GM19099 (cell line): ENCODE measurements around the gene PCDH9.

Experiments
- POLR2A ChIP-seq: IDR thresholded peaks from 3 replicates; pipeline ENCODE4 v1.6.1; 2011; ENCODE audit warnings: low read depth; ENCODE audit not compliant: insufficient read length; ENCODE audit errors: extremely low read depth

The PCDH9 gene

DNA sequence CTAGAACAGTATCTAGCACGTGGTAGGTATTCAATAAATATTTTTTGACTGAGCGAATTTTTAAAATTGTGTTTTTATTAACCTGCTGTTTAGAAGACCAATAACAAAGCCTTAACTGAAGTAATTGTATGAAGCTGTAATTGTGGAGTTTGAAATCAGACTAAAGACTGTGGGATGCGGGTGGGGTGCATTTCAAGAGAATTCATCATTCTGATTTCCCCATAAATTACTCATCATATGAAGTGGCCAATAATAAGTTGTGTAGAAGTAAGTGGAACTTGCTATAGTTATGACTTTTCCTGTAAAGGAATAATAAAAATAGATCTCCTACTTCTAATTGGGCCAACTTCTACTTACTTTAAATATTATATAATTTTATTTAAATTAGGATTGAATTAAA, 449.3 kb downstream of the PCDH9 start:
- no peak for TF ChIP-seq POLR2A

DNA sequence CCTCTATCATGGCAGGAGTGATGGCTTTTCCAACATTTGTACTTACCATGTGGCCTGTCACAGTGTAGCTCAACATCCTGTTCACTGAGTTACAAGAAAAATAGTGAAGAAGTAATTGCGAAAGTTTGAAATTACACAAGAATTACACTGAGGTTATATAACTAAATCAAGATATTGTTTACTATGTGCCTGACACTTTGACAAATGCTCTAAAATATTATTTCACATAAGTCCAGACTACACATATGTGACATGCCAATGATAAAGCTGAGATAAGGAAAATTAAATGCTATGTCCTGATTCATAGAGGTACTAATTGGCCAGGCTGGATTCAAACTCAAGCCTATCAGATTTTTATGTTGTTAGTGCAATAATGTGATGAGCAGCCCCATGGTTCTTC, 451.7 kb downstream of the PCDH9 start:
- TF ChIP-seq POLR2A = no peak

DNA sequence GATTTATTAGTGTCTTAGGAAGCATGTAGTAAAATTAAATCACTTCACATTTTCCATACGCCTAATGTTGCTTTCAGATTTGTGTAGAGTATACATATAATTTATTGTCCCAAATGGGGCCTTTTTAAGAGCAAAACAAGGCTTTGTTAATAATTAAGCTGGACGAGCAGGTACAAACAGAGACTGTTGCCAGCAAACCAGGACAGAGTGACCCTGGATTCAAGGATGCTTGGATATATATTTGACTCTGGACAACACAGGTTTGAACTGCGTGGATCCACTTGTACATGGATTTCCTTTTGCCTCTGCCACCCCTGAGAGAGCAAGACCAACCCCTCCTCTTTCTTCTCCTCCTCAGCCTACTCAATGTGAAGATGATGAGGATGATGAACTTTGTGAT, 454.9 kb downstream of the PCDH9 start:
- no peak for TF ChIP-seq POLR2A

DNA sequence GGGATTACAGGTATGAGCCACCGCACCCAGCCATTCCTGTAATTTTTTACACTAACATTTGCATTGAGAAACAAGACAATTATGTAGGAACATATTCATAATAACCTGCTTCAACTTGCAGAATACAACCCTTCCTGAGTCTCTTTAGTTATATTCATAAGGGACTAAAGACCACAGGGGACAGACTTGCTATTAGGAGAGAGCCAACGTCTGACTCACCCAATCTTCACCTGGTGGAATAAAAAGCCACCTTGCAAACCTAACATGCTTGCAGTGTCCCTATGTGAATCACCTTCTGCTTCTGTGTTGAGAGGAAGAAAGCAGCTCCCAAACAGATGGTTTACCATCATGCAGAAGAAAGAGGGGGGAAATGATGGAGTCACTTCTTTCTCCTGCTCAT, 456.1 kb downstream of the PCDH9 start:
- no peak for TF ChIP-seq POLR2A

DNA sequence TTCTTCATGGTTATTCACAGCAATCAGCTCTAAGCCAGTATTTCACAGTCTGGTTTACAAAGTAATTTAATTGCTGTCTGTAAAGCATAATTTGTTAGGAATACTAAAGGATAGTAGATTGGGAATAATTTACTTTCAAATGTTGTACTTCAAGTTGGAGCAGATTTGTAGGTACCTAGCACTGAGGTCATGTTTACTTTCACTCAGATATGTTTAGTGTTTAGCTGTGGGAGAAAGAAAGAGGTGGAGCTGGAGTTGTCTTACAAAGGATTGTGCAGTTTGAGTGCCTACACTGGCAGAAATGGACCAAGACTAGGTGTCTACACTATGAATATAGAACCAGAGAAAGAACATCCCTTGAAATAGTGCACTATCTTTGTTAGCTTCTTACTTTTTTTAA, 464.6 kb downstream of the PCDH9 start:
- TF ChIP-seq POLR2A = no peak

DNA sequence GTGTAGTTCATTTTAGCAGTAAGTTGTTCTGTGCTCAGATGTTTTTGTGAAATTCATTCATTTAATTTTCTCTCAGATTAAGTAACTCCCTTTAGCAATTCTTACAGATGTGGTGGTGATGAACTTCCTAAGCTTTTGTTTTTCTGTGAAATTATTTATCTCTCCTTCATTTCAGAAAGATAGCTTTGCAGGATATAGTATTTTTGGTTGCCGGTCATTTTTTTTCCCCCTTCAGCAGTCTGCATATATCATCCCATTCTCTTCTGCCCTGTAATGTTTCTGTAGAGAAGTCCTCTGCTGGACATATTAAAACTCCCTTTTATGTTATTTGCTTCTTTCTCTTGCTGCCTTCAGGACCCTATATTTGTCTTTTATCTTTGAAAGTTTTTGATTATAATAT, 470.2 kb downstream of the PCDH9 start:
- TF ChIP-seq POLR2A = no peak

DNA sequence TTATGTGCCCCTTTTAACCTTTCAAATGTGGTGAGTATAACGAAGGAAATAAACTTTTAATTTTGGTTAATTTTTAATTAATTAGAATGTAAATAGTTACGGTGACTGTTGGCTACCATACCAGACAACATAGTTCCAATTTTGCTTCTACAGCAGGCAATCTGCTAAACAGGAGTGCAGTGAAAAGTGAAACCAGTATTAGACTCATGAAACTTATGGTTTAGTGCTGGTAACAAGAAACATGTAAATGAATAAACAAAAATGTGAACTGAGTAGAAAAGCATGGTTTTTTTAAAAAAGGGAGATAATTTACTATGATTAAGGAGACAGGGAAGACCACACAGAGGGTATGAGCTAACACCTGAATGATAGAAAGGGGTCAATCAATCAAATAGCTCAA, 478.4 kb downstream of the PCDH9 start:
- TF ChIP-seq POLR2A = no peak

DNA sequence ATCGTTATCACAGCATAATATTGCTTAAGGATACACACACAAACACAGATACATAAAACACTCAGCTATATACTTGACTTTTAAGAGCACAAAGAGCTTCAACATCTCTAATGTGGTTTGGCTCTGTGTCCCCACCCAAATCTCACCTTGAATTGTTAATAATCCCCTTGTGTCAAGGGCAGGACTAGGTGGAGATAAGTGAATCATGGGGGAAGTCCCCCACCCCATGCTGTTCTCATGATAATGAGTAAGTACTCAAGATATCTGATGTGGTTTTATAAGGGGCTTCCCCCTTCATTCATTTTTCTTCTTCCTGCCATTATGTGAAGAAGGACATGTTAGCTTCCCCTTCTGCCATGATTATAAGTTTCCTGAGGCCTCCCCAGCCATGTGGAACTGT, 481.4 kb downstream of the PCDH9 start:
- TF ChIP-seq POLR2A = no peak

DNA sequence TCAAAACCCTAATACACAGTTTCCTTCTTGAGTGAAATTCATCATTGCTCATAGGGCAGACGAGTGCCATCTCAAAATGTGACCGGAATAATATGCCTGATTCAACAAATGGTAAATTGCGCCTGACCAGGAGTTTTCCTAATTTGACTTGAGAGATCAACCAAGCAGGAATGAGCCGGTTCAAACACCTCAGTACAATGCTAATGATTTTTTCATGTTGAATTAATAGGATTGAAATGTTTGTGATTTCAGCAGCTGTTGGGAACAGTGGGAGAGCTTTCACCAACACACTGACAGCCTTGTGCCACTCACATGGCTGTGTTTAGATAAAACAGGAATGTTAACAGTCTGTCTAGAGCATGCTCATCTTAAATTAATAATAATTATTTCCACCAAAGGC, 484.8 kb downstream of the PCDH9 start:
- no peak for TF ChIP-seq POLR2A

DNA sequence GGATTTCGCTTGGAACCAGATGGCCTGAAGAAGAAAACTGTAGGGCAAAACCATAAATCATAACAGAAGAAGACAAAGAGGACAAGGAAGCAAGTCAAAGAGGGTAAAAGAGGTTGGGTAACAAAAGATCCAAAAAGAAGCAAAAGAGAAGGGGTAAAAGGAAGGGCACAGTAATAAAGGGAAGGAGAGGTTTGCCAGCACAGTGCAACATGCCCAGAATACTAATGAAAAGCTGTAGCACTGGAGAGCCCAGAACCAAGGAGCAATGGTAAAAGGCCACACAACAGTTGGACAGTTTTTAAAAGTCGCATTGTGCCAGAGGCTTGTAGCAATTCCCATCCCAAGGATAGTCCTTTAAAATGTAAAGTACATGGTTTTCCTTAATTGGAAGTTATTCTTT, 506.6 kb downstream of the PCDH9 start:
- no peak for TF ChIP-seq POLR2A

DNA sequence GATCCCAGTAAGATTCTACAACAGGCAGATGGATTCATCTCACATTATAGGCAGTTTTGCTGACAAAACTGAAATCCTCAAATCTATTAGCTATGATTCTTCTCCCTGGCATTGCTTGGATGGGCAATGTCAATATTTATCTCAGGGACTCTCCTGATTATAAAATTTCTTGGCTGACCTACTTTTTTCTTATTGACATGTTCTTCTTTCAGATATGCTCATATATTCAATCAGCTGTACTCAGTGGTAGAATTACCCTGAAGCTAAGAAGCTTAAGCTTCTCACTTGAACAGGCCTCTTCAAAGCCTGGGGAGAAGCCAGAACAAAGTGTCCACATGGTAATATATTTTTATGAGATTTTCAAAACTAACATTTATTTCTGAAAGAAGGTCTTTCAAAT, 513.6 kb downstream of the PCDH9 start:
- no peak for TF ChIP-seq POLR2A

DNA sequence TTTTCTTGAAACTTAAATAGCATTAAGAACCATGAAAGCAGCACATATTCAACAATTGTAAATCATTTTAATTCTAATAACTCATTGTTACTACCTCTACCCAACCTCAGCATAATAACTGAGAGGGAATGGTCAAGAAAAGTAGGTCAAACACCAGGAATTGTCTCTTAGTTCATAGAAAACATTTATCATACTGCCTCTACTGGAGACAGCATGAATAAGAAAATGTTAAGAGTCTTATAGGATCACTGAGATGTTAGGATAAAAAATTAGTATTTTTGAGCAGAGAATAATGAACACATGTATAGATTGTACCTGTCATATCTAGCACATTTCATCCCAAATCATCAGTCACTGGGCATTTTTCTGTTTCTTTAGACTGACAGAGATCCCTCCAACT, 515.3 kb downstream of the PCDH9 start:
- no peak for TF ChIP-seq POLR2A

DNA sequence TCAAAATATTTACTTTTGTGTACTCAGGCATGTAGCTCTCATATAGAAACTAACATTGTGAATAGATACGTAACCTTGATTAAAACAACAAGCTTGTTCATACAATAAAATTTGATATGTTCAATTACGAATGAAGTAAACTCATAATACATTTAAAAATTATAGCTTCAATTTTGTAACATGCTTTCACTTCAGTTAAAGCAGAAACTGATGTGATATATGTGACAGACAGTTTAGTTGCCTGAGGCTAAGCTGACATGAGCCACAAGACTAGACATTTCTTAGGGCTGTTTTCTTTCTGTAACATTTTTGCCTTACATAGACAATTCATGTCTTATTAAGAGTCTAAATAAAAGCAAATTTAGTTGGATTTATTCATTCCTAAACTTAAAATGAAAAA, 526.0 kb downstream of the PCDH9 start:
- no peak for TF ChIP-seq POLR2A

DNA sequence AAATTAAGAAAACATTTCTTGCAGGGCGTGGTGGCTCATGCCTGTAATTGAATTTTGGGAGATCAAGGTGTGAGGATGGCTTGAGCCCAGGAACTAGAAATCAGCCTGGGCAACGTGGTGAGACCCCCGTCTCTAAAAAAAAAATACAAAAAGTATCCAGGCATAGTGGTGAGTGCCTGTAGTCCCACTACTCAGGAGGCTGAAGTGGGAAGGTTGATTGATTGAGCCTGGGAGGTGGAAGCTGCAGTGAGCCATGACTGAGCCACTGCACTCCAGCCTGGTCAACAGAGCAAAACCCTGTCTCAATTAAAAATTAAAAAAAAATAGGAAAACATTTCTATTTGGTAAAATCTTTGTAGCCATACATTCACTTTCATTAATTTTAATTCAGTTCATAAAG, 526.5 kb downstream of the PCDH9 start:
- no peak for TF ChIP-seq POLR2A

DNA sequence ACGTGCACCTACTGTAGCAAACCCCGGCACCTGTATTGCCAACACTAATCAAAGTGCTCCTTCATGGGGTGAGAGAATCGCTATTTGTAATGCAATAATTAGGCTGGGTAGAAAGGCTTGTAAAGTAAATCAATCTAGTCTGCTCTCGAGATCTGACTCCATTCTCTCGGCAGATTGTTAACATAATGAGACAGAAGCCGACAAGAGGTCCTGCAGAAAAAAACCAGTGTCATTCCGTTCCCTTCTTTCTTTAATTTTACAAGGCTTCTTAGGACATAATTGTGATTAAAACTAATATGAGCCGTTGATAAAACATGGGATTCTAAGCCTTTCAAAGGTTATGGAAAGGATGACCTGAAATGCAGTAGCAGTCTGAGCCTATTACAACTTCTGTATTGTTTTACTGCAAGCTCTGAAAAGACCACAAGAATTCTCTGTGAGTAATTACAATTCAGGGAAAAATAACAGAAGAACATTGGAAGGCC, 530.0 kb downstream of the PCDH9 start:
- TF ChIP-seq POLR2A = no peak

DNA sequence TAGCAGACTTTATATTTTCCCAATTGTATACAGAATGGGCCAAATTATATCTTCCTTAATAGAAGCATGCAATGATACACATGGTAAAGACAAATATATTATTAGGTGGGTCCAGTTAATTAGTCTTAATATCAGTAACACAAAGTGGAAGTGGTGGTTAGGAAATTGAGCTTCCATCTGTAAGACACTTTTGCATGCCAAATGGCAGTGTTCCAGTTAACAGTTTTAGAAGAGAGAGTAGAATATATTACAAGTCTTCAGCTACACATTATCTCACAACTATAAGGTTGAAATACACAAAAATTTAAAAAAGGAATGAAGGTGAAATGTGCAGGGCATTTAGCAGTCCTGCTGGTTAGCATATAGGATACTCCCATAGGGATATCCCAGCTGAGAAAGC, 536.5 kb downstream of the PCDH9 start:
- no peak for TF ChIP-seq POLR2A

DNA sequence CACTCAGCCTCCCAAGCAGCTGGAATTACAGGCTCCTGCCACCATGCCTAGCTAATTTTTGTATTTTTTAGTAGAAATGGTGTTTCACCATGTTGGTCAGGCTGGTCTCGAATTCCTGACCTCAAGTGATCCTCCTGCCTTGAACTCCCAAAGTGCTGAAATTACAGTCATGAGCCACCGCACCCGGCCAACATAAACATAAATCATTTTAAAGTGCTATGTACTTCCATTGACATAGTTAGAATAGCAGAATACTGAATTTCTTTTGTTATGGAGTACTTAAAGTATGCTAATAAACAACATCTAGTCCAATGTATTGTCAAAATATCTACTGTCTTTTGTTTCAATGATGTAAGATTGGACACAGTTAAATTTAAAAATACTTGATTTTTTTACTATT, 539.0 kb downstream of the PCDH9 start:
- TF ChIP-seq POLR2A = no peak

DNA sequence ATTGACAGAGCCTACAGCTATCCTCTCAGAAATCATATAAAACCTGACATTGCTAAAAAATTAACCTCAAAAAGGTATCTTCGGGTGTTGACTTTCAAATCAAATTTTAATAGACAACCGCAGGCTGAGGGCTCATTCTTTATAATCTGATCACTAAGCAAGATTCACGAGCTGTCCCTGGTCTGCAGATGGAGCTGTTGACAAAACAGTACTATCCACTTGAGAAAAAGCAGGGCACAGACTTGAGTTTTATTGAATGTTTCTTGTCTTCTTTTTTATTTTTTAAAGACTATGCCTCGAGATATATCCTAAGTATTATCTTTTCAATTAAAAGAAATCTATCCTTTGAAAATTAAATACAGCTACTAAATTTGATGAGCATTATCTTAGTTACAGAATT, 540.5 kb downstream of the PCDH9 start:
- TF ChIP-seq POLR2A = no peak

DNA sequence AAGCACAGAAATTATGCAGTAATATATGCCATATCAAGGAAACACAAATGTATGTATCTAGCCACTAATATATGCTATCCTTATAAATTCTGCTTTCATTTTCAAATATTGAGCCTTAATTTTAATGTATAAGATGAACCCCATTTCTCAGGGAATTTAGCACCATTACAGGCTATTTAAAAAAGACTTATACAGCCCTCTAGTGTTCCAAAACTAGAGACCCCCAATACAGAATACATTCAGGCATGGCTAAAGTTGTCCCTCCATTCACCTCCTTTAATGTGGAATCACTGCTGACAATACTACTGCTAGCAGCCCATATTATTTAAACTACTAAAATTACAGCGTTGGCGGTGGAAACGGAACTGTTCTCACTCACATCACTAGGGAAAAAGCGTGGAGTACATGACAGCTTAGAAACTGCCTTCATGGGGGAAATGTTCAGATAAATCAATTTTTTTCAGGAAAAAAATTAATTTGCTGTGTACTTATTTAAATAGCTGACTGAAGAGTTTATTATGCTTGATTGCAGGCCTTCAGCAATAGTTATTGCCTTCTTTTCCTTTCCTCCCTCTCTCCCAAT, 541.0 kb downstream of the PCDH9 start:
- no peak for TF ChIP-seq POLR2A

DNA sequence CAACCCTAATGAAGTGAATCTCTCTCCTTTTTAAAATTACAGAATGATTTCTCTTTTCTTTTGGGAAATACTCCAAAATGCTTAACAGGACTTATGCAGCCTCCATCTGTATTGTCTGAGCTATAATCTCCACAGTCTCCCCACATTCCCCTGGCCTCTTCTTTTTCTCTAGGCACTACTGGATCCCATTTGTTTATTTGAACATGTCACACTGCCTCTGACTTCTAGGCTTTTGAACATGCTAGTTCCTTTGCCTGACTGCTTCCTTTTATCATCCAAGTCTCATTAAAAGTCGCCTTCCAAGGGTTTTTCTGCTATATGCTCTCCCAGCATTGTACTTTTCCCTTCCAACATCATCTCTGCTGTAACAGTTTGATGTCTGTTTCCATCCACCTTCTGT, 548.7 kb downstream of the PCDH9 start:
- no peak for TF ChIP-seq POLR2A
